ENCODE data around the gene AAK1. TPM values are rescaled to one million over a fixed set of nuclear protein-coding genes. Genes with fewer than 3 reads are reported as not detected.

The AAK1 gene
- total and polyA plus RNA-seq, 2 donors (not counting 3 experiments of a cell fraction or from before 2014, with no cell fraction given): 31.0 to 127 TPM

DNA sequence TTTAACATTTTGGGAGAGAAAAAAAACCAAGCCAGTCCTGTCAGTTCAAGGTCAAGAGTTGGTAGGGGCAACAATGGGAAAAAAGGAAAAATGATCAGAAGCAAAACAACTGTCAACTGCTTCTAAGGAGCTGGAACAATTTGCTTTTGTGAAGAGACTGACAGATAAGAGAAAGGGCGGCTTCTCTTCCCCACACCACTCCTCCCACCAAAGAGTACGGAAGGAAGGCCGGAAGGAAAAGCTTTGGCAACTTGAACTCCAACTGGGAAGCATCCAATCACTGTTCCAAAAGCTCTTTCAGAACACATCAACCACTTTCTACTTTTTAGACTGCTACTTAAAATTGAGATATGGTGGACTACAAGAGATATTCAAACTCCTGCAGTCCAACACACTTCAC, 148.5 kb downstream of the AAK1 start:
- Histone ChIP-seq H3K9me3 (replicated peaks; ENCODE audit: control insufficient read depth, insufficient read depth, low read length) (no peaks in the 10 kb centered on the region), H3K27me3 (ENCODE audit: control insufficient read depth in 2 of 2, insufficient read depth in 2 of 2, low read length in 2 of 2) (no peaks in the 10 kb centered on the region), H2AFZ (ENCODE audit: low read depth, low read length) (no peak overlapping the region), H3K9ac (replicated peaks; ENCODE audit: extremely low read depth, insufficient read depth, low read length) (no peak overlapping the region), H3K4me1 (ENCODE audit: control insufficient read depth, extremely low read depth, insufficient read depth, low read length) (no peaks in the 10 kb centered on the region), H3K4me2 (ENCODE audit: insufficient read depth, low read length) (no peak overlapping the region), H3K27ac (ENCODE audit: insufficient read depth, low read depth, low read length) (no peak overlapping the region), H3K9me1 (replicated peaks; ENCODE audit: control insufficient read depth, extremely low read depth, insufficient read depth, low read length) (no peaks in the 10 kb centered on the region), H3K4me3 (replicated peaks in 1 of 3; ENCODE audit: insufficient read depth in 1 of 3, low read depth in 1 of 3, low read length in 3 of 3) (no peak overlapping the region), H3K36me3 (ENCODE audit: control insufficient read depth in 2 of 2, extremely low read depth in 1 of 2, insufficient read depth in 2 of 2, low read length in 2 of 2) (peaks cover 2 to 17% of the 10 kb centered on the region in 2 experiments), H3K79me2 (ENCODE audit: control insufficient read depth, insufficient read depth, low read length) (no peaks in the 10 kb centered on the region), H4K20me1 (replicated peaks; ENCODE audit: control insufficient read depth, extremely low read depth, insufficient read depth, low read length) (no peaks in the 10 kb centered on the region)
- DNase-seq (ENCODE audit: low read depth, low spot score) (no peak), FAIRE-seq (no peak)
- POLR2A ChIA-PET: no interaction called here
- CTCF ChIA-PET: interaction anchor here (1.5 kb wide), 1 partner anchor 322 kb away, joined by 3 read pairs; no protein-coding TSS in a partner anchor
- TF ChIP-seq, protein P1, sequence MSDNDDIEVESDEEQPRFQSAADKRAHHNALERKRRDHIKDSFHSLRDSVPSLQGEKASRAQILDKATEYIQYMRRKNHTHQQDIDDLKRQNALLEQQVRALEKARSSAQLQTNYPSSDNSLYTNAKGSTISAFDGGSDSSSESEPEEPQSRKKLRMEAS (IDR thresholded peaks at IDR 0.05; ENCODE audit: insufficient read depth, insufficient read length): no peak
- BruUV-seq (replicated peaks): no TSS peak
- dilution Hi-C loops (cut with MboI; ENCODE audit: extremely low pct_ligation_motif_present, low sequenced_read_pairs): no loop called here
- intact Hi-C loops (cut with micrococcal nuclease): no loop called here

DNA sequence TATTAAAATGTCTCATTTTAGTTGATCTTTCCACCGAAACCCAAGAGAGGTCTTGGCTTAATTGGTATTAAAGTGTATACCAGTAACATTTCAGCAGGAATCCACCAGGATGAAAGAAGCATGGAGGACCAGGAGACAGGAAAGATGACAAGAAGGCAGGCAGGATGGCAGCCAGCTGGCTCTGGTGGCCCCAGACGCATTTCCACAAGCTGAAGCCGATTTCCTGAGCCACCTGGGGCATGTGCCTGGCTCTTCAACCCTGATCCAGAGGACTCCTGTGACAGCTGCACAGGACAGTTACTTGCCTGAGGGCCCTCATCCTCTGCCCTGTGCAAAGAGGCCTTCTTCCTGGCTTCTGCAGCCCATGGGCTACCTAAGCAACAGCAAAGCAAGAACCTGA, 149.4 kb downstream of the AAK1 start:
- CTCF ChIA-PET: interaction anchor here (1.5 kb wide), 1 partner anchor 323 kb away, joined by 3 read pairs; no protein-coding TSS in a partner anchor
- Histone ChIP-seq H3K9ac (replicated peaks; ENCODE audit: extremely low read depth, insufficient read depth, low read length) (no peak overlapping the region), H2AFZ (ENCODE audit: low read depth, low read length) (no peak overlapping the region), H3K4me2 (ENCODE audit: insufficient read depth, low read length) (no peak overlapping the region), H3K36me3 (ENCODE audit: control insufficient read depth in 2 of 2, extremely low read depth in 1 of 2, insufficient read depth in 2 of 2, low read length in 2 of 2) (peaks cover 0 to 17% of the 10 kb centered on the region in 2 experiments), H4K20me1 (replicated peaks; ENCODE audit: control insufficient read depth, extremely low read depth, insufficient read depth, low read length) (no peaks in the 10 kb centered on the region), H3K9me3 (replicated peaks; ENCODE audit: control insufficient read depth, insufficient read depth, low read length) (no peaks in the 10 kb centered on the region), H3K27ac (ENCODE audit: insufficient read depth, low read depth, low read length) (no peak overlapping the region), H3K4me3 (replicated peaks in 1 of 3; ENCODE audit: insufficient read depth in 1 of 3, low read depth in 1 of 3, low read length in 3 of 3) (no peak overlapping the region), H3K9me1 (replicated peaks; ENCODE audit: control insufficient read depth, extremely low read depth, insufficient read depth, low read length) (no peaks in the 10 kb centered on the region), H3K4me1 (ENCODE audit: control insufficient read depth, extremely low read depth, insufficient read depth, low read length) (no peaks in the 10 kb centered on the region), H3K27me3 (ENCODE audit: control insufficient read depth in 2 of 2, insufficient read depth in 2 of 2, low read length in 2 of 2) (no peaks in the 10 kb centered on the region), H3K79me2 (ENCODE audit: control insufficient read depth, insufficient read depth, low read length) (no peaks in the 10 kb centered on the region)
- DNase-seq (ENCODE audit: low read depth, low spot score) (no peak), FAIRE-seq (no peak)
- intact Hi-C loops (cut with micrococcal nuclease) (no loop called here), dilution Hi-C loops (cut with MboI; ENCODE audit: extremely low pct_ligation_motif_present, low sequenced_read_pairs) (no loop called here)
- BruUV-seq (replicated peaks): no TSS peak
- TF ChIP-seq, protein P1 (IDR thresholded peaks at IDR 0.05; ENCODE audit: insufficient read depth, insufficient read length): no peak
- TF ChIP-seq POLR2A (IDR thresholded peaks at IDR 0.05; ENCODE audit: low read depth, low read length) (no peak), POLR2AphosphoS5 (IDR thresholded peaks at IDR 0.05; ENCODE audit: insufficient read depth, low read depth, low read length) (no peak), FOS (IDR thresholded peaks at IDR 0.05; ENCODE audit: borderline replicate concordance, insufficient read depth, low read length) (no peak), EZH2 (IDR thresholded peaks at IDR 0.05; ENCODE audit: borderline replicate concordance, low read depth, low read length, severe bottlenecking) (no peak), JUN (IDR thresholded peaks at IDR 0.05; ENCODE audit: borderline replicate concordance, insufficient read depth, insufficient read length, low read depth) (no peak), GATA2 (IDR thresholded peaks at IDR 0.05; ENCODE audit: insufficient read depth, insufficient read length, low read depth, low read length) (no peak), MYC (IDR thresholded peaks at IDR 0.05; ENCODE audit: low read depth, low read length) (no peak)
- TF ChIP-seq, protein P2, sequence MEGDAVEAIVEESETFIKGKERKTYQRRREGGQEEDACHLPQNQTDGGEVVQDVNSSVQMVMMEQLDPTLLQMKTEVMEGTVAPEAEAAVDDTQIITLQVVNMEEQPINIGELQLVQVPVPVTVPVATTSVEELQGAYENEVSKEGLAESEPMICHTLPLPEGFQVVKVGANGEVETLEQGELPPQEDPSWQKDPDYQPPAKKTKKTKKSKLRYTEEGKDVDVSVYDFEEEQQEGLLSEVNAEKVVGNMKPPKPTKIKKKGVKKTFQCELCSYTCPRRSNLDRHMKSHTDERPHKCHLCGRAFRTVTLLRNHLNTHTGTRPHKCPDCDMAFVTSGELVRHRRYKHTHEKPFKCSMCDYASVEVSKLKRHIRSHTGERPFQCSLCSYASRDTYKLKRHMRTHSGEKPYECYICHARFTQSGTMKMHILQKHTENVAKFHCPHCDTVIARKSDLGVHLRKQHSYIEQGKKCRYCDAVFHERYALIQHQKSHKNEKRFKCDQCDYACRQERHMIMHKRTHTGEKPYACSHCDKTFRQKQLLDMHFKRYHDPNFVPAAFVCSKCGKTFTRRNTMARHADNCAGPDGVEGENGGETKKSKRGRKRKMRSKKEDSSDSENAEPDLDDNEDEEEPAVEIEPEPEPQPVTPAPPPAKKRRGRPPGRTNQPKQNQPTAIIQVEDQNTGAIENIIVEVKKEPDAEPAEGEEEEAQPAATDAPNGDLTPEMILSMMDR (IDR thresholded peaks at IDR 0.05; ENCODE audit: extremely low read depth in 1 of 2, insufficient read depth in 1 of 2, low read depth in 1 of 2, low read length in 2 of 2): no peak
- POLR2A ChIA-PET: no interaction called here

All from endothelial cell of umbilical vein (primary cell).